GM23338 (cell line): ENCODE results near the gene GGT5. TPM values are rescaled to one million over a fixed set of nuclear protein-coding genes. Genes with fewer than 3 reads are reported as not detected.
"Not testable (repeated sequence)": the region's sequence is repeated elsewhere in the genome, so short reads cannot be mapped to it uniquely, and the experiment has no call there.

Experiments used
- ATAC-seq: fragments of 200-7000 bp; cut with Tn5 transposase; 3 replicates; pipeline ENCODE4 v1.9.1; 2020
- DNase-seq: peaks from one replicate; pipeline ENCODE4 v3.0.0-alpha.2; 2015; ENCODE audit warnings: low spot score
- H2AFZ ChIP-seq: fragments of 200-600 bp; sonication (generic); 2 replicates; pipeline ENCODE4 v1.8.0; 2016; ENCODE audit warnings: antibody characterized with exemption, mild to moderate bottlenecking, moderate library complexity
- H3F3A ChIP-seq: fragments of 200-600 bp; sonication (generic); replicated peaks from 2 replicates; pipeline ENCODE4 v1.8.0; 2017; ENCODE audit warnings: antibody characterized with exemption, mixed run types, low read depth
- H3K27ac ChIP-seq: fragments of 200-600 bp; sonication (generic); 2 replicates; pipeline ENCODE4 v1.6.1; 2016; ENCODE audit warnings: low read depth
- H3K27me3 ChIP-seq: fragments of 200-600 bp; sonication (generic); 2 replicates; pipeline ENCODE4 v1.8.0; 2016; ENCODE audit warnings: mild to moderate bottlenecking, mixed run types, moderate library complexity; ENCODE audit not compliant: insufficient read depth
- H3K36me3 ChIP-seq: fragments of 200-600 bp; sonication (generic); 2 replicates; pipeline ENCODE4 v1.8.0; 2016; ENCODE audit warnings: mild to moderate bottlenecking; ENCODE audit not compliant: insufficient read depth
- H3K4me1 ChIP-seq: fragments of 200-600 bp; sonication (generic); 2 replicates; pipeline ENCODE4 v1.8.0; 2016; ENCODE audit warnings: mild to moderate bottlenecking, moderate library complexity; ENCODE audit not compliant: insufficient read depth
- H3K4me2 ChIP-seq: fragments of 200-600 bp; sonication (generic); 2 replicates; pipeline ENCODE4 v1.7.1; 2017; ENCODE audit warnings: mixed run types
- H3K4me3 ChIP-seq: fragments of 200-600 bp; sonication (generic); 2 replicates; pipeline ENCODE4 v1.6.1; 2016; ENCODE audit warnings: mixed run types
- H3K79me2 ChIP-seq: fragments of 200-600 bp; sonication (generic); replicated peaks from 2 replicates; pipeline ENCODE4 v1.8.0; 2017; ENCODE audit warnings: mild to moderate bottlenecking; ENCODE audit not compliant: insufficient read depth
- H3K9me2 ChIP-seq: fragments of 200-600 bp; sonication (generic); 2 replicates; pipeline ENCODE4 v1.8.0; 2017; ENCODE audit not compliant: insufficient read depth
- H4K20me1 ChIP-seq: fragments of 200-600 bp; sonication (generic); replicated peaks from 2 replicates; pipeline ENCODE4 v1.8.0; 2017; ENCODE audit warnings: mild to moderate bottlenecking; ENCODE audit not compliant: insufficient read depth
- H3K27ac Mint-ChIP-seq: 2 replicates; pipeline ENCODE4 v1.8.0; 2020; ENCODE audit warnings: inconsistent platforms, mild to moderate bottlenecking, moderate library complexity, mixed read lengths
- H3K27me3 Mint-ChIP-seq: 3 replicates; pipeline ENCODE4 v1.8.0; 2022; ENCODE audit warnings: low read depth, mild to moderate bottlenecking, moderate library complexity, mixed read lengths, inconsistent platforms; ENCODE audit not compliant: insufficient read depth, poor library complexity
- H3K36me3 Mint-ChIP-seq: 3 replicates; pipeline ENCODE4 v1.8.0; 2021; ENCODE audit warnings: low read depth, mild to moderate bottlenecking, inconsistent platforms, moderate library complexity, mixed read lengths
- H3K4me1 Mint-ChIP-seq: 3 replicates; pipeline ENCODE4 v1.8.0; 2020; ENCODE audit warnings: mild to moderate bottlenecking, inconsistent platforms, mixed read lengths
- H3K4me3 Mint-ChIP-seq: 3 replicates; pipeline ENCODE4 v1.8.0; 2021; ENCODE audit warnings: moderate library complexity, mild to moderate bottlenecking, inconsistent platforms, mixed read lengths
- H3K9me3 Mint-ChIP-seq: 3 replicates; pipeline ENCODE4 v1.8.0; 2020; ENCODE audit warnings: moderate library complexity, mild to moderate bottlenecking, inconsistent platforms, mixed read lengths
- polyA plus RNA-seq: library from polyadenylated mRNA; unstranded; fragments of >200 nt; fragmentation: Nextera tagmentation; extraction: Ambion mirVana; gene quantifications from 2 replicates; pipeline ENCODE4 v1.2.1, GENCODE V29; 2016
- total RNA-seq: library from RNA; depleted of rRNA; stranded (reverse); fragments of >200 nt; shearing (Covaris generic); gene quantifications from 2 replicates; pipeline ENCODE4 v1.2.3, GENCODE V29; 2014

Gene GGT5
- total and polyA plus RNA-seq, 2 experiments from 2014 or later = not detected

DNA sequence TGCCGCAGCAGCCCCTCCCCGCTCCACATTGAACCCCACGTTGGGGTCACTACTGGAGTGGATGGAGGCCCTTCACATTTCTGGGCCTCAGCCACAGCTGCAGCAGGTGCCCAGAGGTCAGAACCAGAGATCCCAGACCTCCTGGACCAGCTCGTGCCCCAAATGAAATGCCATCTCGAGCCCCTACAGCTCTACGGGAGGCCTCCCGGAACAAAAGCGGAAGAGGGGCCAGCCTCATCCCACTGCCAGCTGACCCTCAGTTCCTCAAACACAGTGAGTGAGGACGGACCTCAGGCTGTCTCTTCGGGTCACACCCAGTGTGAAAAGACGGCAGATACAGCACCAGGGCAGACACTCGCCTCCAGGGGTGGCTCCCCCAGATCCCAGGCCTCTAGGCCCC lies 8.2 kb upstream of the GGT5 start:
- H3K27ac ChIP-seq, H3K27me3 ChIP-seq, H3F3A ChIP-seq, H3K4me1 Mint-ChIP-seq, H3K27ac Mint-ChIP-seq, H3K4me2 ChIP-seq, ATAC-seq, H3K4me3 Mint-ChIP-seq, H3K27me3 Mint-ChIP-seq, H3K9me3 Mint-ChIP-seq, H3K36me3 Mint-ChIP-seq, H3K79me2 ChIP-seq, H3K9me2 ChIP-seq, DNase-seq, H4K20me1 ChIP-seq, H3K4me3 ChIP-seq, H2AFZ ChIP-seq, H3K4me1 ChIP-seq, H3K36me3 ChIP-seq: not testable (repeated sequence)

DNA sequence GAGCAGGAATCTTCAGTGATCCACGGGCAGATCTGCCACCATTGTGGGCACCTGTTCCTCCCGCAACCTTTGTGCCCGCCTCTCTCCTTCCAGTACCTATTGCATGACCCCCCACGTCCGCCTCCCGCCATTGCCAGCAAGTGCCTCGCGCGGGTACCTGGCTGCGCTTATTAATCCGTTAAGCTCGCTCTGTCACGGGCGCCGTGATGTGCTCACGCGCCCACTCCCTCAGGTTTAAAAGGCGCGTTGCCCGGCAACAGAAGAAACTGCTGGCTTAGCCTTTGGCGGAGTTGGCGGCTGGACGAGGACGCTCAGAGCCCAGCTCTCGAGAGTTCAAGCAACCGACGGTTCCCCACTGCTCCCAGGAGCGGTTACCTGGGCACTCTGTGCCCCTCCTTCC lies 6.4 kb upstream of the GGT5 start:
- H3K27me3 ChIP-seq, H3K36me3 Mint-ChIP-seq, H3K4me3 Mint-ChIP-seq, ATAC-seq, H3K4me2 ChIP-seq, H3K4me1 ChIP-seq, H3K4me3 ChIP-seq, H3K9me2 ChIP-seq, H3K27me3 Mint-ChIP-seq, H3K27ac Mint-ChIP-seq, H3F3A ChIP-seq, H3K79me2 ChIP-seq, DNase-seq, H3K36me3 ChIP-seq, H2AFZ ChIP-seq, H4K20me1 ChIP-seq, H3K27ac ChIP-seq, H3K9me3 Mint-ChIP-seq, H3K4me1 Mint-ChIP-seq: not testable (repeated sequence)

DNA sequence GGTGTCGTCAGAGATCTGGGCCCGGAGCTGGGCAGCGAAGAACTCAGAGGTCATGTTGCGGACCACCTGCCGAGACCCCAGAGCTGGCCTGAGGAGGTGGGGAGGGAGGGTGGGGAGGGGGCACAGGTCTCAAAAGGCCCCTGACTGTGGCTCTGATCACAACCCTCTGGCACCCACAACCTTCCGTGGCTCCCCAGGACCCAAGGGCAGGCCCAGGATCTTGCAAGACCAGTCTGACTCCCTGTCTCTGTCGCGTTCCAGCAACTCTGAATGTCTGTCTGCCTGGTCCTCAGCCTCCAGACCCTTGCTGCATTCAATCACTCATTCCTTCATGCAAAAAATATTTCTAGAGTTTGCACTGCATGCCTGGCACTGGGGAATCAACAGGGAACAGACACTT lies 4.5 kb upstream of the GGT5 start:
- H3K4me1 Mint-ChIP-seq, H3K27me3 ChIP-seq, H2AFZ ChIP-seq, ATAC-seq, H3K36me3 Mint-ChIP-seq, DNase-seq, H4K20me1 ChIP-seq, H3F3A ChIP-seq, H3K9me2 ChIP-seq, H3K9me3 Mint-ChIP-seq, H3K27me3 Mint-ChIP-seq, H3K4me1 ChIP-seq, H3K27ac Mint-ChIP-seq, H3K36me3 ChIP-seq, H3K4me3 Mint-ChIP-seq, H3K4me3 ChIP-seq, H3K79me2 ChIP-seq, H3K4me2 ChIP-seq, H3K27ac ChIP-seq: not testable (repeated sequence)

DNA sequence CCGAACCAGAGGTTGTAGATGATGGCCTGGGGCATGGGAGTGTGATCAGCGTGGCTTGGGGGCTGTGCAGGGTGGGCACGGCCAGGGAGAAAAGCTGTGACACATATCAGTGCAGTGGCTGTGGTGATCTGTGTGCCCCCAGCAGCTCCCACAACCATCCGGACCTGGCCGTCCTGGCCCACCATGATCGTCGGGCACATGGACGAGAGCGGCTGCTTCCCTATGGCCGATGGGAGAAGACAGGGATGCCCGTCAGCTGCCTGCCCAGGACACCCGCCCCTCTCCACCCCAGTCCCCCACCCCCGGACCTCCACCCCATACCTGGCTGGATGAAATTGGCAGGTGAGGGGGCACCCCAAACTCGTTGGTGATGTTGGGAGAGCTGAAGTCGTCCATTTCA lies 3.7 kb upstream of the GGT5 start:
- not testable (repeated sequence) for DNase-seq, H3K4me1 ChIP-seq, H2AFZ ChIP-seq, H3K27me3 ChIP-seq, H3K9me2 ChIP-seq, H3K4me3 ChIP-seq, H3K36me3 ChIP-seq, H3K4me3 Mint-ChIP-seq, H3K36me3 Mint-ChIP-seq, H3K4me2 ChIP-seq, H3K4me1 Mint-ChIP-seq, H3K79me2 ChIP-seq, H4K20me1 ChIP-seq, H3K9me3 Mint-ChIP-seq, H3K27me3 Mint-ChIP-seq, ATAC-seq, H3K27ac Mint-ChIP-seq, H3K27ac ChIP-seq, H3F3A ChIP-seq
